AG09319 (cell line): ENCODE measurements around the gene C1orf232.

Experiments
- DNase-seq: peaks from one replicate; pipeline ENCODE4 v3.0.0-alpha.2; 2010; ENCODE audit warnings: low read depth; ENCODE audit errors: extremely low read depth
- TF ChIP-seq, protein P1 (sequence below): IDR thresholded peaks from 2 replicates; pipeline ENCODE4 v1.5.1; 2011; ENCODE audit warnings: low read depth, mild to moderate bottlenecking, inconsistent platforms, low read length, moderate library complexity

Gene C1orf232

GRCh38 chr1:26154750-26155149 is 14.0 kb downstream of the C1orf232 start:
- TF ChIP-seq, protein P1, sequence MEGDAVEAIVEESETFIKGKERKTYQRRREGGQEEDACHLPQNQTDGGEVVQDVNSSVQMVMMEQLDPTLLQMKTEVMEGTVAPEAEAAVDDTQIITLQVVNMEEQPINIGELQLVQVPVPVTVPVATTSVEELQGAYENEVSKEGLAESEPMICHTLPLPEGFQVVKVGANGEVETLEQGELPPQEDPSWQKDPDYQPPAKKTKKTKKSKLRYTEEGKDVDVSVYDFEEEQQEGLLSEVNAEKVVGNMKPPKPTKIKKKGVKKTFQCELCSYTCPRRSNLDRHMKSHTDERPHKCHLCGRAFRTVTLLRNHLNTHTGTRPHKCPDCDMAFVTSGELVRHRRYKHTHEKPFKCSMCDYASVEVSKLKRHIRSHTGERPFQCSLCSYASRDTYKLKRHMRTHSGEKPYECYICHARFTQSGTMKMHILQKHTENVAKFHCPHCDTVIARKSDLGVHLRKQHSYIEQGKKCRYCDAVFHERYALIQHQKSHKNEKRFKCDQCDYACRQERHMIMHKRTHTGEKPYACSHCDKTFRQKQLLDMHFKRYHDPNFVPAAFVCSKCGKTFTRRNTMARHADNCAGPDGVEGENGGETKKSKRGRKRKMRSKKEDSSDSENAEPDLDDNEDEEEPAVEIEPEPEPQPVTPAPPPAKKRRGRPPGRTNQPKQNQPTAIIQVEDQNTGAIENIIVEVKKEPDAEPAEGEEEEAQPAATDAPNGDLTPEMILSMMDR, result no peak
- no peak for DNase-seq

- DNase-seq, result no peak
- TF ChIP-seq, protein P1, result no peak
Measured at GRCh38 chr1:26153966-26154532, 14.7 kb downstream of the C1orf232 start.

DNA sequence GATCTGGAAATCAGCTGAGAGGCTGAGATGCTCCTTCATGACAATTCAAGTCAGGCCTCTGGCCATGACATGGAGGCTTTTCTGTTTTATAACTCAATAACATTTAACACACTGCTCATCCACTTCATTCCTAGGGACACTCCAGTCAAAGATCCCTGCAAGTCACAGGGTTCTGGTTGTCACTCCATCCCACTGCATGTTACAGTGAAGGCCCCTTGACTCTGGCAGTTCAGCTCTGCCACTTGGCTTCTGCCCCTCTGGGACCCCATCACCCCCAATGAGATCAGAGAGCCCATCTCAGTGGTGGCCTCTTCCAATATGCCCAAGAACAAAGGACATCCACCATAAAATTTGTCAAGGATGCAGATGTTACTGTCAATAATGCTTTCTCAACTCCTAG is 19.9 kb downstream of the C1orf232 start:
- TF ChIP-seq, protein P1, result no peak
- DNase-seq, result no peak

DNA sequence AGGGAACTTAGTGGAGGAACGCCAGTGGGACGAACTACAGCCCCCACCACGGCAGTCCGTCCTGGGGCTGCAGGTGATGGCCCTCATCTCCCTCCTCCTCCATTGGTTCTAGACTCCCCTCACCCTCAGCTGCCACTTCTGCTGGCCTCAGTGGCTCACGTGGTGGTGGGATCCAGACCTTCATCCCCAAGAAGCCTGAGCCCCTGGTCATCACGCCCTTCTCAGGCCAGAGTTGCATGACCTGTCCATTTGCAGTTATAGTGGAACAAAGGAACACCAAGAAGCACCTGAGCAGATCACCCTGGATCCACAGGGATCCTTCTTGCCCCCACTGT is 22.8 kb downstream of the C1orf232 start:
- TF ChIP-seq, protein P1, result no peak
- DNase-seq, result no peak

GRCh38 chr1:26145041-26145959 is 23.5 kb downstream of the C1orf232 start:
- TF ChIP-seq, protein P1, result peak; percentile 72
- DNase-seq, result peak; percentile 56

GRCh38 chr1:26142159-26142558 is 26.6 kb downstream of the C1orf232 start:
- TF ChIP-seq, protein P1, result no peak
- no peak for DNase-seq

DNA sequence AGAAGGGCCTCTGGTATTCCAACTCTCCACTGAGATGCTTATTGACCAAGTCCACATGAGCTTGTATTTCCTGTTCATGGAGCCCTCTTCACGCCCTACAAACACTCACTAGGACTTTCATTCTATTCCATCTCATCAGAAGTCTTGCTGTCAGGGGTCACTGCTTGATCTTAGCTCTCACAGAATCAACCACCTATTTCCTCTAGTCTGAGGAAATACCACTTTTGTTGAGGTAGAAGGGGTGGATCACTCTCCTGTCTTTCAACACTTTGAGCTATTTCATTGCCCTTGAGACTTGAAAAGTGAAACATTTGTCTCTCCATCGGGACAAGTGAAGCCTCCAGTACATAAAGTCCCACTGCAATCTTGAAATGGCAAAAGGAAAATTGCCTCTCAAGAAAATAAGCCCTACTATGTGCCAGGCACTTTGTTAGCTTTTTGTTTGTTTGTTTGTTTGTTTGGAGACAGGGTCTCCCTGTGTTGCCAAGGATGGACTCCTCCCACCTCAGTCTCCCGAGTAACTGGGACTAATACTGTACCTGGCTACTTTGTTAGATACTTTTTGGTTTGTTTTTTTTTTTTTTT is 29.7 kb downstream of the C1orf232 start:
- no peak for DNase-seq
- TF ChIP-seq, protein P1, result no peak
